Neural cell (in vitro differentiated cells): ENCODE measurements around the gene GALNT12. TPM values are rescaled to one million over a fixed set of nuclear protein-coding genes. Genes with fewer than 3 reads are reported as not detected.

Experiments used
- H2AFZ ChIP-seq: fragments of 200-600, 300-800 bp; sonication (generic), shearing (Covaris generic); 2 replicates; pipeline ENCODE4 v1.6.0; 2014; ENCODE audit warnings: low read depth, mild to moderate bottlenecking, antibody characterized with exemption, low read length, moderate library complexity
- H3F3A ChIP-seq: fragments of 200-600 bp; shearing (Covaris generic); 2 replicates; pipeline ENCODE4 v1.6.1; 2016; ENCODE audit warnings: mild to moderate bottlenecking, moderate library complexity, mixed read lengths, antibody characterized with exemption, low read length; ENCODE audit not compliant: insufficient read depth, poor library complexity, severe bottlenecking
- H3K27ac ChIP-seq: fragments of 200-600, 300-800 bp; sonication (generic), shearing (Covaris generic); 2 replicates; pipeline ENCODE4 v1.5.1; 2014; ENCODE audit warnings: mild to moderate bottlenecking, low read length, moderate library complexity
- H3K27me3 ChIP-seq: fragments of 300-800, 200-600 bp; sonication (generic), shearing (Covaris generic); 2 replicates; pipeline ENCODE4 v1.6.0; 2014; ENCODE audit warnings: mild to moderate bottlenecking, low read depth, low read length, moderate library complexity; ENCODE audit not compliant: insufficient read depth
- H3K36me3 ChIP-seq: fragments of 300-800, 200-600 bp; sonication (generic), shearing (Covaris generic); 2 replicates; pipeline ENCODE4 v1.5.1; 2014; ENCODE audit warnings: mild to moderate bottlenecking, antibody characterized with exemption, low read length, moderate library complexity; ENCODE audit not compliant: insufficient read depth
- H3K4me2 ChIP-seq: fragments of 300-800, 200-600 bp; sonication (generic), shearing (Covaris generic); 2 replicates; pipeline ENCODE4 v1.6.0; 2014; ENCODE audit warnings: mild to moderate bottlenecking, low read length
- H3K4me3 ChIP-seq: fragments of 300-800, 200-600 bp; sonication (generic), shearing (Covaris generic); 2 replicates; pipeline ENCODE4 v1.5.1; 2014; ENCODE audit warnings: mild to moderate bottlenecking, low read length, moderate library complexity
- H3K79me2 ChIP-seq: fragments of 200-600 bp; shearing (Covaris generic); replicated peaks from 2 replicates; pipeline ENCODE4 v1.6.0; 2014; ENCODE audit warnings: mild to moderate bottlenecking, low read length, moderate library complexity; ENCODE audit not compliant: insufficient read depth
- H3K9ac ChIP-seq: fragments of 300-800, 200-600 bp; sonication (generic), shearing (Covaris generic); 2 replicates; pipeline ENCODE4 v1.6.1; 2016; ENCODE audit warnings: mild to moderate bottlenecking, low read length, mixed read lengths
- H3K9me2 ChIP-seq: fragments of 200-600 bp; shearing (Covaris generic); 2 replicates; pipeline ENCODE4 v1.6.1; 2016; ENCODE audit warnings: mild to moderate bottlenecking, low read length, mixed read lengths; ENCODE audit not compliant: insufficient read depth
- H3K9me3 ChIP-seq: fragments of 200-600, 300-800 bp; sonication (generic), shearing (Covaris generic); 2 replicates; pipeline ENCODE4 v1.6.1; 2016; ENCODE audit warnings: mild to moderate bottlenecking, mixed run types, low read length, moderate library complexity, mixed read lengths
- H4K20me1 ChIP-seq: fragments of 200-600 bp; shearing (Covaris generic); 2 replicates; pipeline ENCODE4 v1.6.1; 2016; ENCODE audit warnings: mild to moderate bottlenecking, mixed run types; ENCODE audit not compliant: insufficient read depth
- EP300 ChIP-seq: fragments of 450-650 bp; conservative IDR thresholded peaks from 2 replicates; pipeline ENCODE4 v1.6.1; 2014; ENCODE audit warnings: antibody characterized with exemption, mild to moderate bottlenecking, moderate library complexity; ENCODE audit not compliant: poor library complexity, severe bottlenecking
- EZH2 ChIP-seq: fragments of 200-600, 300-800 bp; shearing (Covaris generic), sonication (generic); IDR thresholded peaks from 2 replicates; pipeline ENCODE4 v1.6.1; 2014; ENCODE audit warnings: antibody characterized with exemption, low read length, borderline replicate concordance, mild to moderate bottlenecking; ENCODE audit not compliant: insufficient read depth, poor library complexity, severe bottlenecking
- MXI1 ChIP-seq: fragments of 450-650 bp; conservative IDR thresholded peaks from 2 replicates; pipeline ENCODE4 v1.6.1; 2014; ENCODE audit warnings: antibody characterized with exemption, mild to moderate bottlenecking; ENCODE audit not compliant: poor library complexity, severe bottlenecking
- POLR2AphosphoS5 ChIP-seq: IDR thresholded peaks from 2 replicates; pipeline ENCODE4 v1.6.1; 2012
- RAD21 ChIP-seq: fragments of 450-650 bp; conservative IDR thresholded peaks from 2 replicates; pipeline ENCODE4 v1.6.1; 2014; ENCODE audit warnings: antibody characterized with exemption, mild to moderate bottlenecking, moderate library complexity
- SMC3 ChIP-seq: fragments of 450-650 bp; conservative IDR thresholded peaks from 2 replicates; pipeline ENCODE4 v1.6.1; 2014; ENCODE audit warnings: antibody characterized with exemption, mild to moderate bottlenecking, moderate library complexity; ENCODE audit not compliant: poor library complexity
- TAF1 ChIP-seq: IDR thresholded peaks from 2 replicates; pipeline ENCODE4 v1.6.1; 2012; ENCODE audit warnings: low read depth
- polyA plus RNA-seq: library from polyadenylated mRNA; depleted of rRNA; stranded (reverse); fragments of >200 nt; gene quantifications from 2 replicates; pipeline ENCODE4 v1.2.3, GENCODE V29; 2014
- TF ChIP-seq, protein P1 (sequence below): IDR thresholded peaks from 2 replicates; pipeline ENCODE4 v1.6.1; 2012; ENCODE audit warnings: borderline replicate concordance
- TF ChIP-seq, protein P2 (sequence below): fragments of 450-650 bp; IDR thresholded peaks from 2 replicates; pipeline ENCODE4 v1.5.1; 2014; ENCODE audit warnings: antibody characterized with exemption, mild to moderate bottlenecking, moderate library complexity; ENCODE audit not compliant: poor library complexity, severe bottlenecking

GALNT12 gene
- polyA plus RNA-seq, 1 donor from 2014 or later: 8.4 TPM

DNA sequence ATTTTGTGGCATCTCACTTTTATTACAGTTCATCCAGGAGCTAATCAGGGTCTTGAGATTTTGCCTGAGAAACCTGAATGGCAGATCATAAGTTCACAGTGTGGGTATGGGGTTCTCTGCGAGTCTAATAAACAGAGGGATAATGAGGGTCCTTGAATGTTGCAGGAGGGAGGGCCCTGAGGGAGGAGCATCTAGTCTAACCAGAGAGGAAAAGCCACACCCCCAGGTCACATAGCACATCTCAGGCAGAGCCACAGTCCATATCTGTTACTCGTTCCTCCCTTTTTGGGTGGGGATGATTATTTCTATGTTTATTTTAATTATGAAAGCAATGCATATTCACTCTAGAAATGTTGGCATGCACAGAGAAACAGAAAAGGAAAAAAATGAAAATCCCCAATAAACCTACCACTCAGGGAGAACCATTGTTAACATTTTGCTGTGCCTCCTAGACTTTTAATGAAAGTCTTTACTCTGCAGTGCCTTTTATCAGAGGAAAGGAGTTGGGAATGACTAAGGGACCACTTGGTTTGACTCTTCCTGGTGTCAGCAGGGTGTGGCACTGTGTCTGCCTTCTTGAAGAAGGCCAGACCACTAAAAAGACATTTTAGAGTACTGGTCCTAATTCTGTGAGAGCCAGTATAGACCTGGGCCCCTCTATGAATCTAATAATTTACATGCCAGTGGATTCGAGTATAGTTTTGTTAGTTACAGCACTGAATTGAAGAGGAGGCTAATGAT is 2.8 kb downstream of the GALNT12 start:
- H3K4me3 ChIP-seq: peak overlapping the region; percentile 14
- H3K79me2 ChIP-seq: no peaks in the 10 kb centered on the region
- H3K9ac ChIP-seq: no peak overlapping the region
- no peaks in the 10 kb centered on the region for H3K36me3 ChIP-seq
- no peaks in the 10 kb centered on the region for H3K9me3 ChIP-seq
- TF ChIP-seq TAF1 (no peak), MXI1 (no peak), POLR2AphosphoS5 (no peak), EZH2 (no peak), RAD21 (no peak), SMC3 (no peak), EP300 (no peak)
- TF ChIP-seq, protein P1, sequence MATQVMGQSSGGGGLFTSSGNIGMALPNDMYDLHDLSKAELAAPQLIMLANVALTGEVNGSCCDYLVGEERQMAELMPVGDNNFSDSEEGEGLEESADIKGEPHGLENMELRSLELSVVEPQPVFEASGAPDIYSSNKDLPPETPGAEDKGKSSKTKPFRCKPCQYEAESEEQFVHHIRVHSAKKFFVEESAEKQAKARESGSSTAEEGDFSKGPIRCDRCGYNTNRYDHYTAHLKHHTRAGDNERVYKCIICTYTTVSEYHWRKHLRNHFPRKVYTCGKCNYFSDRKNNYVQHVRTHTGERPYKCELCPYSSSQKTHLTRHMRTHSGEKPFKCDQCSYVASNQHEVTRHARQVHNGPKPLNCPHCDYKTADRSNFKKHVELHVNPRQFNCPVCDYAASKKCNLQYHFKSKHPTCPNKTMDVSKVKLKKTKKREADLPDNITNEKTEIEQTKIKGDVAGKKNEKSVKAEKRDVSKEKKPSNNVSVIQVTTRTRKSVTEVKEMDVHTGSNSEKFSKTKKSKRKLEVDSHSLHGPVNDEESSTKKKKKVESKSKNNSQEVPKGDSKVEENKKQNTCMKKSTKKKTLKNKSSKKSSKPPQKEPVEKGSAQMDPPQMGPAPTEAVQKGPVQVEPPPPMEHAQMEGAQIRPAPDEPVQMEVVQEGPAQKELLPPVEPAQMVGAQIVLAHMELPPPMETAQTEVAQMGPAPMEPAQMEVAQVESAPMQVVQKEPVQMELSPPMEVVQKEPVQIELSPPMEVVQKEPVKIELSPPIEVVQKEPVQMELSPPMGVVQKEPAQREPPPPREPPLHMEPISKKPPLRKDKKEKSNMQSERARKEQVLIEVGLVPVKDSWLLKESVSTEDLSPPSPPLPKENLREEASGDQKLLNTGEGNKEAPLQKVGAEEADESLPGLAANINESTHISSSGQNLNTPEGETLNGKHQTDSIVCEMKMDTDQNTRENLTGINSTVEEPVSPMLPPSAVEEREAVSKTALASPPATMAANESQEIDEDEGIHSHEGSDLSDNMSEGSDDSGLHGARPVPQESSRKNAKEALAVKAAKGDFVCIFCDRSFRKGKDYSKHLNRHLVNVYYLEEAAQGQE: no peak
- TF ChIP-seq, protein P2, sequence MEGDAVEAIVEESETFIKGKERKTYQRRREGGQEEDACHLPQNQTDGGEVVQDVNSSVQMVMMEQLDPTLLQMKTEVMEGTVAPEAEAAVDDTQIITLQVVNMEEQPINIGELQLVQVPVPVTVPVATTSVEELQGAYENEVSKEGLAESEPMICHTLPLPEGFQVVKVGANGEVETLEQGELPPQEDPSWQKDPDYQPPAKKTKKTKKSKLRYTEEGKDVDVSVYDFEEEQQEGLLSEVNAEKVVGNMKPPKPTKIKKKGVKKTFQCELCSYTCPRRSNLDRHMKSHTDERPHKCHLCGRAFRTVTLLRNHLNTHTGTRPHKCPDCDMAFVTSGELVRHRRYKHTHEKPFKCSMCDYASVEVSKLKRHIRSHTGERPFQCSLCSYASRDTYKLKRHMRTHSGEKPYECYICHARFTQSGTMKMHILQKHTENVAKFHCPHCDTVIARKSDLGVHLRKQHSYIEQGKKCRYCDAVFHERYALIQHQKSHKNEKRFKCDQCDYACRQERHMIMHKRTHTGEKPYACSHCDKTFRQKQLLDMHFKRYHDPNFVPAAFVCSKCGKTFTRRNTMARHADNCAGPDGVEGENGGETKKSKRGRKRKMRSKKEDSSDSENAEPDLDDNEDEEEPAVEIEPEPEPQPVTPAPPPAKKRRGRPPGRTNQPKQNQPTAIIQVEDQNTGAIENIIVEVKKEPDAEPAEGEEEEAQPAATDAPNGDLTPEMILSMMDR: no peak
- H3K27ac ChIP-seq: no peak overlapping the region
- no peaks in the 10 kb centered on the region for H3K9me2 ChIP-seq
- H3F3A ChIP-seq: peaks cover 6% of the 10 kb centered on the region
- H2AFZ ChIP-seq: no peak overlapping the region
- H3K4me2 ChIP-seq: no peak overlapping the region
- no peaks in the 10 kb centered on the region for H3K27me3 ChIP-seq
- H4K20me1 ChIP-seq: no peaks in the 10 kb centered on the region

DNA sequence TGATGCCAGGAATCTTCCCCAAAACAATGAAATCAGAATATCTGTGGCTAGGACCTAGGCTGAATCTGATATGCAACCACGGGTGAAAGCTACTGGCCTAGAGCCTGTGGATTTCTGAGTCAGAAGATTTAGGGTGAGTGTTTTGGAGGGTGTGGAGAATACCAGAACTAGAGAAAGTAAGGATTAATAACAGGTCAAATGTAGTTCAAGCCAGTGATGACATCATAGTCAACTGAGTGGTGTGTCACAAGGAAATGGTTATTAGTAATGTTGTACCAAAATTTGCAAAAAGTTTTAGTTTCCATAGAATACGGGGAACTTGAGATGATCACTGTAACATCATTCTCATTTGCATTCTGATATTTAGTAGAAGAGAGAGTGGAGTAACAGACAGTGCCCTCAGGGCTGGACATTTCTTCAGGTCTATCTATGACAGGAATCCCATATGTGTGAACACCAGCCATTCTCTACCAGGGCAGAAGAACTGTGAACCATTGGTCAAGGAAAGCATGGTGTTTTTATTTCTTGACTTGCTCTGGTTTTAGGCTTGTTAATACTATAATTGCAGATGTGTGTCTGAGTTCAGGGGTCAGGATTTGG is 3.7 kb downstream of the GALNT12 start:
- H2AFZ ChIP-seq: no peak overlapping the region
- H3F3A ChIP-seq: peaks cover 6% of the 10 kb centered on the region
- H3K9me3 ChIP-seq: no peaks in the 10 kb centered on the region
- H3K4me3 ChIP-seq: no peak overlapping the region
- H4K20me1 ChIP-seq: no peaks in the 10 kb centered on the region
- no peaks in the 10 kb centered on the region for H3K36me3 ChIP-seq
- H3K27me3 ChIP-seq: no peaks in the 10 kb centered on the region
- H3K9me2 ChIP-seq: no peaks in the 10 kb centered on the region
- TF ChIP-seq EZH2 (no peak), EP300 (no peak), TAF1 (no peak), RAD21 (no peak), SMC3 (no peak), MXI1 (no peak), POLR2AphosphoS5 (no peak)
- TF ChIP-seq, protein P2: no peak
- TF ChIP-seq, protein P1: no peak
- H3K79me2 ChIP-seq: no peaks in the 10 kb centered on the region
- H3K9ac ChIP-seq: no peak overlapping the region
- H3K27ac ChIP-seq: no peak overlapping the region
- H3K4me2 ChIP-seq: no peak overlapping the region
